ENCODE measurements around the gene PAPPA.
A peak's percentile ranks its signal among the peaks of the same experiment; 100 is the strongest.

PAPPA gene

DNA sequence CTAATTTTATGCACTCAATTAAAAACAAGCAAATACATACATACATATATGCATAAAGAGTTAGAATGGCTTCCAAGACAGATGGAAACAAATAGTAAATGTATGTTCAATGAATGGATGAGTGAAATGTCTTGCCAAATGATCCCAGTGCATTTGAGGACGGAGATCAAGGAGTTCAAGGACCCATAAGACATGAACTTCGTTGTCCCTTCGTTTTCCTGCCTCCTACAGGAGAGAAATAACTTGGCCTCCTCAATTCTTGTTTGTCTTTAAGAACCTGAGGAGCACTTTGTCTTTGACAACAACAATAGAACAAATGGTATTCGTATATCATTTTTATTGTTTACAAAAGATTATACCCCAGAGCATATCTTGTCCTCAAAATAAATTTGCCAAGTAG, 2.4 kb upstream of the PAPPA start:
- Histone ChIP-seq H3K9me3 (ENCODE audit: control insufficient read depth, insufficient read depth, low read depth, low read length) (no peaks in the 10 kb centered on the region), H3K27ac (ENCODE audit: extremely low read depth, low read depth, low read length) (no peak overlapping the region), H3K36me3 (ENCODE audit: control insufficient read depth in 2 of 2, insufficient read depth in 1 of 2, low read length in 2 of 2) (no peaks in the 10 kb centered on the region), H3K4me1 (ENCODE audit: control insufficient read depth, insufficient read depth, low read length) (peaks cover 2% of the 10 kb centered on the region; the same call in 1 of the 2 replicates), H3K4me3 (ENCODE audit: low read depth, low read length) (no peak overlapping the region)
- POLR2A ChIA-PET: no interaction called here
- no peak for TF ChIP-seq SETDB1 (IDR thresholded peaks at IDR 0.05; ENCODE audit: insufficient read length, low read length)
- TF ChIP-seq, protein P1, sequence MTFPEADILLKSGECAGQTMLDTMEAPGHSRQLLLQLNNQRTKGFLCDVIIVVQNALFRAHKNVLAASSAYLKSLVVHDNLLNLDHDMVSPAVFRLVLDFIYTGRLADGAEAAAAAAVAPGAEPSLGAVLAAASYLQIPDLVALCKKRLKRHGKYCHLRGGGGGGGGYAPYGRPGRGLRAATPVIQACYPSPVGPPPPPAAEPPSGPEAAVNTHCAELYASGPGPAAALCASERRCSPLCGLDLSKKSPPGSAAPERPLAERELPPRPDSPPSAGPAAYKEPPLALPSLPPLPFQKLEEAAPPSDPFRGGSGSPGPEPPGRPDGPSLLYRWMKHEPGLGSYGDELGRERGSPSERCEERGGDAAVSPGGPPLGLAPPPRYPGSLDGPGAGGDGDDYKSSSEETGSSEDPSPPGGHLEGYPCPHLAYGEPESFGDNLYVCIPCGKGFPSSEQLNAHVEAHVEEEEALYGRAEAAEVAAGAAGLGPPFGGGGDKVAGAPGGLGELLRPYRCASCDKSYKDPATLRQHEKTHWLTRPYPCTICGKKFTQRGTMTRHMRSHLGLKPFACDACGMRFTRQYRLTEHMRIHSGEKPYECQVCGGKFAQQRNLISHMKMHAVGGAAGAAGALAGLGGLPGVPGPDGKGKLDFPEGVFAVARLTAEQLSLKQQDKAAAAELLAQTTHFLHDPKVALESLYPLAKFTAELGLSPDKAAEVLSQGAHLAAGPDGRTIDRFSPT (tag by site-specific recombination; IDR thresholded peaks at IDR 0.05): no peak
- TF ChIP-seq ZNF132 (tag by site-specific recombination; IDR thresholded peaks at IDR 0.05; ENCODE audit: borderline replicate concordance): no peak
- TF ChIP-seq ZIC2 (tag by site-specific recombination; IDR thresholded peaks at IDR 0.05): no peak
- TF ChIP-seq, protein P2, sequence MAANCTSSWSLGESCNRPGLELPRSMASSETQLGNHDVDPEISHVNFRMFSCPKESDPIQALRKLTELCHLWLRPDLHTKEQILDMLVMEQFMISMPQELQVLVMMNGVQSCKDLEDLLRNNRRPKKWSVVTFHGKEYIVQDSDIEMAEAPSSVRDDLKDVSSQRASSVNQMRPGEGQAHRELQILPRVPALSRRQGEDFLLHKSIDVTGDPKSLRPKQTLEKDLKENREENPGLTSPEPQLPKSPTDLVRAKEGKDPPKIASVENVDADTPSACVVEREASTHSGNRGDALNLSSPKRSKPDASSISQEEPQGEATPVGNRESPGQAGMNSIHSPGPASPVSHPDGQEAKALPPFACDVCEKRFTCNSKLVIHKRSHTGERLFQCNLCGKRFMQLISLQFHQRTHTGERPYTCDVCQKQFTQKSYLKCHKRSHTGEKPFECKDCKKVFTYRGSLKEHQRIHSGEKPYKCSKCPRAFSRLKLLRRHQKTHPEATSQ (tag by site-specific recombination; IDR thresholded peaks at IDR 0.05): no peak
- TF ChIP-seq ZNF211 (tag by site-specific recombination; IDR thresholded peaks at IDR 0.05; ENCODE audit: low read depth): no peak
- CTCF ChIA-PET: interaction anchor here (0.6 to 1.7 kb wide), 14 partner anchors 10 to 561 kb away, joined by 3 to 19 read pairs (median 3); no protein-coding TSS in a partner anchor

DNA sequence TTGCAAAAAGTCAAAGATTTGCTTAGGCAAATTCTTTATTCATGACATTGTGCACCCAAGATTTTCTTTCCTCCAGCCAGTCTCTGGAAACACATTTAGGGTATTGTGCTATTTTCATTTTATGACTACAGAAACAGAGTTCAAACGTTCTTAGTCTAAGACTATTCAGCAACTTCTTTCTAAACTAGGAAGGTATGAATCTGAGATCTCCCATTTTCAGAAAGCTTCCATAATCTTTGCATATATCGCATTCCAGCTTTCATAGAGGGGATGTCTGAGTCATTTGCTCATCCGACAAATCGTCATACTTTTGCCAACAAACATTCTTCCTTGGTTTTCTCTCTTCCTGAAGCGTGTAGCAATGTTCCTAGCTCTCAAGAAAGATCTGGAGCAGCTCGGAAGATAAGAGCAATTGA, 1.6 kb upstream of the PAPPA start:
- ChIA-PET CTCF (interaction anchor here (0.5 to 1.7 kb wide), 44 partner anchors 9 to 562 kb away, joined by 3 to 19 read pairs (median 3); no protein-coding TSS in a partner anchor), POLR2A (interaction anchor here (0.9 kb wide), 1 partner anchor 58 kb away, joined by 3 read pairs; no protein-coding TSS in a partner anchor)
- Histone ChIP-seq H3K4me1 (ENCODE audit: control insufficient read depth, insufficient read depth, low read length) (peaks cover 2% of the 10 kb centered on the region; the same call in 1 of the 2 replicates), H3K36me3 (ENCODE audit: control insufficient read depth in 2 of 2, insufficient read depth in 1 of 2, low read length in 2 of 2) (no peaks in the 10 kb centered on the region), H3K27ac (ENCODE audit: extremely low read depth, low read depth, low read length) (no peak overlapping the region), H3K4me3 (ENCODE audit: low read depth, low read length) (no peak overlapping the region), H3K9me3 (ENCODE audit: control insufficient read depth, insufficient read depth, low read depth, low read length) (no peaks in the 10 kb centered on the region)
- TF ChIP-seq ZNF292 (tag by site-specific recombination; IDR thresholded peaks at IDR 0.05; ENCODE audit: borderline replicate concordance, low read depth): no peak
- TF ChIP-seq ZNF311 (tag by site-specific recombination; IDR thresholded peaks at IDR 0.05; ENCODE audit: borderline replicate concordance): no peak
- TF ChIP-seq ZFHX2 (tag by site-specific recombination; conservative IDR thresholded peaks at IDR 0.05): no peak
- no peak for TF ChIP-seq ZNF629 (tag by site-specific recombination; IDR thresholded peaks at IDR 0.05)
- no peak for TF ChIP-seq ZNF169 (tag by site-specific recombination; IDR thresholded peaks at IDR 0.05)
- no peak for TF ChIP-seq GFI1B (tag by site-specific recombination; IDR thresholded peaks at IDR 0.05)
- no peak for TF ChIP-seq FEZF1 (tag by site-specific recombination; IDR thresholded peaks at IDR 0.05)
- TF ChIP-seq, protein P3, sequence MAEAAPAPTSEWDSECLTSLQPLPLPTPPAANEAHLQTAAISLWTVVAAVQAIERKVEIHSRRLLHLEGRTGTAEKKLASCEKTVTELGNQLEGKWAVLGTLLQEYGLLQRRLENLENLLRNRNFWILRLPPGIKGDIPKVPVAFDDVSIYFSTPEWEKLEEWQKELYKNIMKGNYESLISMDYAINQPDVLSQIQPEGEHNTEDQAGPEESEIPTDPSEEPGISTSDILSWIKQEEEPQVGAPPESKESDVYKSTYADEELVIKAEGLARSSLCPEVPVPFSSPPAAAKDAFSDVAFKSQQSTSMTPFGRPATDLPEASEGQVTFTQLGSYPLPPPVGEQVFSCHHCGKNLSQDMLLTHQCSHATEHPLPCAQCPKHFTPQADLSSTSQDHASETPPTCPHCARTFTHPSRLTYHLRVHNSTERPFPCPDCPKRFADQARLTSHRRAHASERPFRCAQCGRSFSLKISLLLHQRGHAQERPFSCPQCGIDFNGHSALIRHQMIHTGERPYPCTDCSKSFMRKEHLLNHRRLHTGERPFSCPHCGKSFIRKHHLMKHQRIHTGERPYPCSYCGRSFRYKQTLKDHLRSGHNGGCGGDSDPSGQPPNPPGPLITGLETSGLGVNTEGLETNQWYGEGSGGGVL (tag by site-specific recombination; IDR thresholded peaks at IDR 0.05): no peak

DNA sequence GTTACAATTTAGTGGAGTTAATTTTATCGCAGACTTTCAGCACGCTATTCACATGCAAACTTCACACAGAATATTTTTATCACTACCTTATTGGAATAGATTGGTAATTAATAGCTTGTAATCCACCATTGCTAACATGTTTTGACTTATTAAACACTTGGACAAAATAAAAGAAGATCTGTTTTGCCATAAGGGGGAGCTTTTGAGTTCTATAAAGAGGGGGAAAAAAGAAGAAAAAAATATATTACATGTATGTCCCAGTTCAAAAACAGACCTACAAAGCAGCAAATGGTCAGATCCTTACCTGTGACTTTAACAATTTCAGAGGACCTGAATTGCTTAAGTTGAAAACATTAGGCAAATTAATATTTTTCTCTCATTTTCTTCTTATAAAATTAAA, 1.2 kb upstream of the PAPPA start:
- POLR2A ChIA-PET: interaction anchor here (0.9 kb wide), 1 partner anchor 57 kb away, joined by 3 read pairs; no protein-coding TSS in a partner anchor
- no peak for TF ChIP-seq ZNF350 (tag by site-specific recombination; IDR thresholded peaks at IDR 0.05)
- no peak for TF ChIP-seq IKZF3 (tag by site-specific recombination; IDR thresholded peaks at IDR 0.05)
- TF ChIP-seq, protein P4, sequence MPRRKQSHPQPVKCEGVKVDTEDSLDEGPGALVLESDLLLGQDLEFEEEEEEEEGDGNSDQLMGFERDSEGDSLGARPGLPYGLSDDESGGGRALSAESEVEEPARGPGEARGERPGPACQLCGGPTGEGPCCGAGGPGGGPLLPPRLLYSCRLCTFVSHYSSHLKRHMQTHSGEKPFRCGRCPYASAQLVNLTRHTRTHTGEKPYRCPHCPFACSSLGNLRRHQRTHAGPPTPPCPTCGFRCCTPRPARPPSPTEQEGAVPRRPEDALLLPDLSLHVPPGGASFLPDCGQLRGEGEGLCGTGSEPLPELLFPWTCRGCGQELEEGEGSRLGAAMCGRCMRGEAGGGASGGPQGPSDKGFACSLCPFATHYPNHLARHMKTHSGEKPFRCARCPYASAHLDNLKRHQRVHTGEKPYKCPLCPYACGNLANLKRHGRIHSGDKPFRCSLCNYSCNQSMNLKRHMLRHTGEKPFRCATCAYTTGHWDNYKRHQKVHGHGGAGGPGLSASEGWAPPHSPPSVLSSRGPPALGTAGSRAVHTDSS (tag by site-specific recombination; IDR thresholded peaks at IDR 0.05): no peak
- TF ChIP-seq SP3 (tag by site-specific recombination; IDR thresholded peaks at IDR 0.05): no peak
- no peak for TF ChIP-seq ZNF777 (tag by site-specific recombination; IDR thresholded peaks at IDR 0.05; ENCODE audit: borderline replicate concordance)
- no peak for TF ChIP-seq YY1 (tag by site-specific recombination; IDR thresholded peaks at IDR 0.05)
- TF ChIP-seq ZNF654 (tag by site-specific recombination; IDR thresholded peaks at IDR 0.05; ENCODE audit: low read depth): 0 out of 2 replicates have a peak, but pooled peaks have one; percentile 11
- TF ChIP-seq, protein P5, sequence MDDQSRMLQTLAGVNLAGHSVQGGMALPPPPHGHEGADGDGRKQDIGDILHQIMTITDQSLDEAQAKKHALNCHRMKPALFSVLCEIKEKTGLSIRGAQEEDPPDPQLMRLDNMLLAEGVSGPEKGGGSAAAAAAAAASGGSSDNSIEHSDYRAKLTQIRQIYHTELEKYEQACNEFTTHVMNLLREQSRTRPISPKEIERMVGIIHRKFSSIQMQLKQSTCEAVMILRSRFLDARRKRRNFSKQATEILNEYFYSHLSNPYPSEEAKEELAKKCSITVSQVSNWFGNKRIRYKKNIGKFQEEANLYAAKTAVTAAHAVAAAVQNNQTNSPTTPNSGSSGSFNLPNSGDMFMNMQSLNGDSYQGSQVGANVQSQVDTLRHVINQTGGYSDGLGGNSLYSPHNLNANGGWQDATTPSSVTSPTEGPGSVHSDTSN (CRISPR knock-in tag; IDR thresholded peaks at IDR 0.05): no peak
- no peak for TF ChIP-seq ZNF843 (tag by site-specific recombination; IDR thresholded peaks at IDR 0.05)
- no peak overlapping the region for H3K27ac ChIP-seq (ENCODE audit: extremely low read depth, low read depth, low read length)
- H3K36me3 ChIP-seq (ENCODE audit: control insufficient read depth in 2 of 2, insufficient read depth in 1 of 2, low read length in 2 of 2): no peaks in the 10 kb centered on the region
- CTCF ChIA-PET: interaction anchor here (0.5 to 1.7 kb wide), 42 partner anchors 9 to 582 kb away, joined by 3 to 19 read pairs (median 3); no protein-coding TSS in a partner anchor
- no peaks in the 10 kb centered on the region for H3K9me3 ChIP-seq (ENCODE audit: control insufficient read depth, insufficient read depth, low read depth, low read length)
- H3K4me3 ChIP-seq (ENCODE audit: low read depth, low read length): no peak overlapping the region
- H3K4me1 ChIP-seq (ENCODE audit: control insufficient read depth, insufficient read depth, low read length): peaks cover 4% of the 10 kb centered on the region

All from HEK293 (cell line).